ENCODE data around the gene CCDC27.
"Not testable (repeated sequence)": the region's sequence is repeated elsewhere in the genome, so short reads cannot be mapped to it uniquely, and the experiment has no call there.

CCDC27 gene

GRCh38 chr1:3736708-3737107, 15.5 kb upstream of the CCDC27 start:
- no peak for DNase-seq (ENCODE audit: low spot score)

- DNase-seq (ENCODE audit: low spot score) = no peak
Observed at GRCh38 chr1:3738943-3739342, 13.3 kb upstream of the CCDC27 start.

GRCh38 chr1:3740042-3740441, 12.2 kb upstream of the CCDC27 start:
- DNase-seq (ENCODE audit: low spot score) = no peak

DNA sequence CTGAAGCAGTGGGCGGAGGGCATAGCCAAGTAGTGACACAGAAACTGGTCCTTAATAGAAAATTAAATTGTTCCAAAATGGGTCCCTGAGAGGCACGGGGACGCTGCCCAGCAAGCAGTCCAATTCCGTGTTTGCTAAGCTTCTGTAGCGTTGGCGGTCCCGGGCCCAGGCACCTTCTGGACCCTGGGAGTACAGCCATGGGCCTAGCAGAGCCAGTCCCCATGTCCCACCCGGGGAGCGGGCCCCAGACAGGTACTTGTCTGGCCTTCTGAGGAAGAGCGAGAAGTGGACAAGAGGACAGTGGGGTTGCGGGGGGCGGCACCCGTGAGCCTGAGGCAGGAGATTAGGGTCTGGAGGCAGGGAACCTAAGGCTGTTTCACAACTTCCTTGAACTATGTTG, 11.5 kb upstream of the CCDC27 start:
- DNase-seq (ENCODE audit: low spot score) = no peak

DNA sequence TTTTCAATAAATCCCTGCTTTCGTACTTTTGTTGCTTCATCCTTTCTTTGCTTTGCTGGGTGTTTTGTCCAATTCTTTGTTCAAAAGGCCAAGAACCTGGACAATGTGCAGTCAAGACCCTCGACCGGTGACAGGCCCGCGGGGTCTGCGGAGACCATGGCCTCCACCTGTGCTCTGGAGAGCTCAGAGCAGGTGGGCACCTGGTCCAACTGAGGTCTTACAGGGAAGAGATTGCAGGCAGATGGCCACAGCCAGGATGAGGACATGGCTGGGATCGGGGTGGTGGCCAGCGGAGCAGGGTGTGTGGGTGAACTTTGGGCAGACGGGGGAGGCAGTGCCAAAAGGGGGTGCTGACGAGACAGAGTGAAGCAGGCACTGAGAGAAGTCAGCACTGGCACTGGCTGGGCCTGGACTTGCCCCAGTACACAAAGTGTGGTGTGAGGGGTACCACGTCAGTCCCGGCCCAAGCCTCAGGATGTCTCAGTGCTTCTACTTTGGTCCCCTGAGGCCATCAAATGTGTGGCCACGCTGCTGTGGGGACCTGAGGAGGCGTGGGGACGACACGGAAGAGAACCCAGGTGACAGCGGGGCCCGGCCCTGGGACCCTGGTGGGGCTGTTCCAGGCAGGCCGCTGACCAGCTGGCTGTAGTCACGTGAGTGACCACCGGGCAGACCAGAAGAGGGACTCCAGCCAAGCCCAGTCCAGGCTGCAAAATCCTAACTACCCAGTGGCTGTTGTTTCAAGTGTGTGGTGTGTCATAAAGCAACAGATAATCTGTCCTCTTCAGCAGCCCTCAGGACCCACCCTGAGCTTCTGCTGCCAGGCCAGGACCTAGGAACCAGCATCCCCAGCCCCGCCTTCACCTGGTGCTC, 10.4 kb upstream of the CCDC27 start:
- DNase-seq (ENCODE audit: low spot score) = no peak

DNA sequence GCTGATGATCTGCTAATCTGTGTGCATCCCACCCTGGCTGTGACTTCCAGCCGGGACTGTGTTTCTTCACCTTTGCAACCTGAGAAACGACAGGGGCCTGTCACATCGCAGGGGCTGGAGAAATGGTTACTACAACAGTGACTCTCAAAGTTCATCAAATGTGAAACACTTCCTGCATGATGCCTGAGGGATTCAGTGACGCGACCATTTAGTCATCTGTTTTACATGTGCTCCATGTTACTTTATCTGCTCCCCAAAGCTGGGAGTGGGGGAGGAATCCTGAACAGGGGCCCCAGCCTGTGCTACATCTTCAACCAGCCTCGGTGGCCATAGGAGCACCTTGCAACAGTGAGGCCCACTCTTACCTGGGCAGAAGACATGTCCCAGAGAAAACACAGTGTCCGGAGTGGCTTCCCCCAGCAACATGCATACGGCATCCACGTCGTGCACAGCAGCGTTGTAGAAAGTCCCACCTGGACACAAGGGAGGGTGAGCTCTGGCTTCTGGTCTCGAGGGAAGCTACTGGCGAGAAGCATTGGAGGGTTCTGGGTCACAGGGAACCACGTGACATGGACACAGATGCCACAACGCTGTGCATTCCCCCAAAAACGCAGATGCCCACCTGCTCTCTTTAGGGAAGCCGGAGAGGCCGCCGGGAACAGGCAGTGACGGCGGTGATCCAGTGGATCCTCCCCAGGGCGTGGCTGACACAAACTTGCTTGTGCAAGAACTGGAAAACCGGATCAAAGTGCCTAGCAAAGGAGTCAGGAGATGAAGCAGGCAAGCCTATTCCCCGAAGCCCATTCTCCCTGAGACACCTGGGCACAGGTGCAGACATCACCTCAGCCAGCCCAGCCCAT, 9.6 kb upstream of the CCDC27 start:
- no peak for DNase-seq (ENCODE audit: low spot score)

DNA sequence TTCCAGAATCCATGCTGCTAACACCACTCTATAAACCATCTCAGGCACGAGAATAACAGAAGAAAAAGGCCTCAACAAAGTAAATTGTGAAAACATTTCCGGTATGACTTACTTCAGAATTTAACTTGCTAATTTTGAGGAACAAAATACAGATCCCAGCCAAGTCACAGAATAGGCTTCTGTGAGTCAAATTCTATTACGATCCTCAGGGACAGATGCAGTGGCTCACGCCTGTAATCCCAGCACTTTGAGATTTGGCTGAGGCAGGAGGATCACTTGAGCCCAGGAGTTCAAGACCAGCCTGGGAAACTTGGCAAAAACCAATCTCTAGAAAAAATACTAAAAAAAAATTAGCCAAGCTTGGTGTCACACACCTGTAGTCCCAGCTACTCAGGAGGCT, 8.8 kb upstream of the CCDC27 start:
- DNase-seq (ENCODE audit: low spot score) = no peak

- no peak for DNase-seq (ENCODE audit: low spot score)
Observed at GRCh38 chr1:3743826-3744225, 8.4 kb upstream of the CCDC27 start.

DNA sequence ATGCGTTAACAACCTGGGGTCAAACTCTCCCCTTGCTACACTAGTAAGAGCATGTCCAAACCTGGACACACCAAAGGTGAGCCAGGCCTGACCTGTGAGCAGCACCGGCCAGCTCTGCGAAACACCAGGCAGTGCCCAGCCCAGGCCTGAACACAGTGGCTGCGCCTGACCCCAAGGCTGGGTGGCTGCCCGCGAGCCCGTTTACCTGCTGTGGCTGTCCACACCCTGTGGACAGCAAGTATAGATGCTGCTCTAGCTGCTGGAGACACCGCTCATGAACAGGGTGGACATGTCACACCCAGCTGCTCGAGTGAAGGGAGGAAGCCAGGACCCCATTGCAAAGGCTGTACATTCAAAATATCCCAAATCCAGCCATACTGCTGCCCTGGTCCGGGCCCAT, 7.6 kb upstream of the CCDC27 start:
- no peak for DNase-seq (ENCODE audit: low spot score)

GRCh38 chr1:3745071-3745470, 7.2 kb upstream of the CCDC27 start:
- no peak for DNase-seq (ENCODE audit: low spot score)

DNA sequence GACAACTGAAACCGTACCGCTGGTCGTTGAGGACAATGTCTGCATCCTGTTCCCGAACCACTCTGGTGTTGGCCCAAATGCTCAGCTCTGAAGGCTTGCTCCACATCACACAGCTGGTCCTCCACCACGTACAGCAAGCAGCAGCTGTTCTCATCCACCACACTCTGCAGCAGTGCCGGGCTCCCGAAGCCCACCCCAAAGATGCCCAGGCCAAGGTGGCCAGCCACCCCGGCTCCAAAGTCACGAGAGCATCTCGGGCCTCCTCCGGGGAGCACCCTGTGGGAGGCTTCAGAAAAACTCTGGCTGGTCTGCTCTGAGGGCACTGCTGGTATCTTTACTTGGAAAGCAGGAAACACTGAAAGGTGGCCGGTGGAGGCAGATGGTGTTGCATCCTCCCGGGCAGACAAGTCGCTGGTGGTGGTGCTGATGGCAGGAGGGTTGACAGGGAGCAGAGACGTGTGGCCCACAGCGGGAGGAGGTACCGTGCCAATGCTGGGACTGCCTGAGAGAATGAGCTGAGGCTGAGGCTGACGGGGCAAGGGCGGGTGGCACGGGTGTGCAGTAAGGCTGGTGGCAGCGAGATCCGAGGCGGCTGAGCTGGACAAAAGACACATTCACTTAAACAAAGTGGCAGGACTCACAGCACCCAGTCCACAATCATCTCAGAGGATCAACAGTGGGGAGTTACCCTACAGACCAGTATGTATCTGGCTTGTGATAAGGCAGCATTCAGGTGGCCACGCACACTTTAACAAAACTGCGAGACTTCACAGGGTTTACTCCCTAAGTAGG, 6.5 kb upstream of the CCDC27 start:
- DNase-seq (ENCODE audit: low spot score) = no peak

- DNase-seq (ENCODE audit: low spot score) = no peak
Observed at GRCh38 chr1:3746389-3746829, 5.8 kb upstream of the CCDC27 start.

DNA sequence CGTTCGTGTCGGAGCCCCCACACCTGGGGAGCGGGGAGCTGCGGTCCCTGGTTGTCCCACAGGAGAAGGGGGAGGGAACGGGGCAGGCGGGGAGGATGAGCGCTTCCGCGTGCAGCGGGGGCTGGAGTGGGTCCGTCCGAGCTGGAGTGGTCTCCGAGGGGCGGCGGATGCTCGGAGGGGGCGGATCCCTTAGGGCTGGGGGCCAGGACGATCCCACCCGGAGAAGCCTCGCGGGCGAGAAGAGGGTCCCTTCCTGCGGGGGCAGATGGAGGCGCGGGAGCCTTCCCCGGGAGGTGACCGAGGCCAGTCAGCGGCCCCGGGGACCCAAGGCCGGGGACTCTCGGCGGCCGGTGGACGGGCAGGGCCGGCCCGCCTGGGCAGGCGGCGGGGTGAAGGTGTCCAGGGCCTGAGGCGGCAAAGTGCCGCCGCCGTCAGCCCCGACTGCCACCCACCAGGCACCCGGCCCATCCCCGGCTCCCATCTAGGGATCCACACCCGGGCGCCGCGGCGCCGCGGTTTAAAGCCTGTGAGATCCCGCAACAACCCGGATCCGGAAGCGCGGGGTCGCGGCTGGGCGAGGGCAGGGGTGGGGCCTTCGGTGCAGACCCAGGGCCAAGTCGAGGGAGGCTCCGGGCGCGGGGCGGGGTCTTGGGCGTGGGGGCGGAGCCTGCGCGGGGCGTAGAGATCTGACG, 5.3 kb upstream of the CCDC27 start:
- DNase-seq (ENCODE audit: low spot score) = peak; percentile 94

DNA sequence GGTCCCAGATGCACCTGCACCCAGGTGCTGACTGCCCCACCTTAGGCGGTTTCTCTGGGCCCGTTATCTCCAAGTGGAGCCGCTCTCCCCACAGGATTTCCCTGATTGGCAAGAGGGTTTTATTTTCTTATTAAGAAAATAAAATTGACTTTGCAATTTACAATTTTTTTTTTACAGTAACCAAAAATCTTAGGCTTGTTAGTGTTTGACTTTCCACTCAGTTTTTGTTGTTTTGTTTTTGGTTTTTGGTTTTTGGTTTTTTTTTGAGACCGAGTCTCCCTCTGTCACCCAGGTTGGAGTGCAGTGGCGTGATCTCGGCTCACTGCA, 4.8 kb upstream of the CCDC27 start:
- no peak for DNase-seq (ENCODE audit: low spot score)

- DNase-seq (ENCODE audit: low spot score) = no peak
Observed at GRCh38 chr1:3747903-3748302, 4.3 kb upstream of the CCDC27 start.

- not testable (repeated sequence) for DNase-seq (ENCODE audit: low spot score)
Observed at GRCh38 chr1:3748316-3748900, 3.8 kb upstream of the CCDC27 start.

DNA sequence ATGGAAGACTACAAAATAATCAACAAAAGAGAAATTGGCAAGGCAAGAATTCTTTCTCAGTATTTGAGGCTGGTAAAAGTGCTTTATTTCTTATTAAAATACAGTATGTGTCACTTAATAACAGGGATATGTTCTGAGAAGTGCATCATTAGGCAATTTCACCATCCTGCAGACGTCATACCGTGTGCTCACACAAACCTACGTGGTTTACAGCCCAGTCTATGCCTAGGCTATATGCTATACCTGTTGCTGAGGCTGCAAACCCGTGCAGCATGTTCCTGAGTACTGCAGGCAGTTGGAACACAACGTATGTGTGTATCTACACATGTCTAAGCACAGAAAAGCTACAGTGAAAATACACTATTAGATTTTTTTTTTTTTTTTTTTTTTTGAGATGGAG, 2.7 kb upstream of the CCDC27 start:
- DNase-seq (ENCODE audit: low spot score) = no peak

DNA sequence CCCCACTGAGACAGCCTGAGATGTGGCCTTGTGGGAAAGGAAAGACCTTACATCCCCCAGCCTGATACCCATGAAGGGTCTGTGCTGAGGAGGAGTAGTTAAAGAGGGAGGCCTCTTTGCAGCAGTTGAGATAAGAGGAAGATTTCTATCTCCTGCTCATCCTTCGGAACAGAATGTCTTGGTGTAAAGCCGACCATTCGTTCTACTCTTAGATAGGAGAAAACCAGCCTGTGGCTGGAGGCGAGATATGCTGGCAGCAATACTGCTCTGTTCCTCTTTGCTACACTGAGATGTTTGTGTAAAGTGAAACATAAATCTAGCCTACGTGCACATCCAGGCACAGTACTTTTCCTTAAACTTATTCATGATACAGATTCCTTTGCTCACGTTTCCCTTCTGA, 1.5 kb upstream of the CCDC27 start:
- no peak for DNase-seq (ENCODE audit: low spot score)

DNA sequence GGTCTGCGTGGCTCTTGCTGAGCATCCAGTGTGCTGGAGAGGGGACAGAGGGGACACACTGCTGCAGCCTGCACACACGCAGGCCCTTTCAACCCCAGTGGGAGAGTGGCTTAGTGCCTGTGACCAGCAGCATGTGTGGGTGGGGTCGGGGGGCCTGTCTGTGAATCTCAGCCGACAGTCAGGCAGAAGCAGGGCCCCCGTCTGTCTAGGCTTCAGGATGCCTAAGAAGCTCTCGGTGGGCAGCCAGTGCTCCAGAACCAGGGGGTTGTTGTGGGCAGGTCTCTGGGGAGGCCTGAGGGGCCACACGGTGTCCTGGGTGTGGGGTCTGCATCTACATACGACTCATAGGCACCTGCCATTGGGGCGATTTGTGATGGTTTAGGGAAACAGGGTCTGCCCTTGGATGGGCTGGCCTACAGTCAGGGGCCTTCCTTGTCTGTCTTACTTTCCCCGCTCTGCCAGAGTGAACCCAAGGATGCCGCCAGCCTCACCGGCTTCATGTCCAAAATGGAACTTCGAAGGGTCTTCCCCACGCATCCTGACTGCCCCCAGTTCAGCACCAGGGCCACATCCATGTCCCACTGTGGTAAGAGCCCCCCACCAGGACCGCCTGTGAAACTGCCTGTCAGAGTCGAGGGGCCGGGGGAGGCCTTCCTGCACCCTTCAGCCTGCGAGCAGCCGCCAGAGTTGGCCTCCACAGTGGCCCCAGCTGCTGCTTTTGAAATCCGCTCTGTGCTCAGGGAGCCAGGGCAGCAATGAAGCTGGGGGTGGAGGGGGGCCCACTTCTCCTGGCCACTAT, 1.6 kb downstream of the CCDC27 start:
- no peak for DNase-seq (ENCODE audit: low spot score)

GRCh38 chr1:3756394-3756793, 4.1 kb downstream of the CCDC27 start:
- no peak for DNase-seq (ENCODE audit: low spot score)

GRCh38 chr1:3759164-3759563, 6.9 kb downstream of the CCDC27 start:
- DNase-seq (ENCODE audit: low spot score) = no peak
